Measurements from ENCODE around the gene BCL2L2. TPM values are rescaled to one million over a fixed set of nuclear protein-coding genes. Genes with fewer than 3 reads are reported as not detected.

The BCL2L2 gene
- total RNA-seq, 1 experiment from 2014 or later, result 25.9 TPM

GRCh38 chr14:23299211-23299957 is 7.2 kb upstream of the BCL2L2 start:
- no peak for DNase-seq (ENCODE audit: extremely low read depth, low read depth)

GRCh38 chr14:23299986-23300686 is 6.5 kb upstream of the BCL2L2 start:
- DNase-seq (ENCODE audit: extremely low read depth, low read depth), result no peak

GRCh38 chr14:23300687-23301223 is 5.9 kb upstream of the BCL2L2 start:
- no peak for DNase-seq (ENCODE audit: extremely low read depth, low read depth)

- peak; percentile 97 for DNase-seq (ENCODE audit: extremely low read depth, low read depth)
These were observed 5.2 kb upstream of the BCL2L2 start for GRCh38 chr14:23301288-23301968.

GRCh38 chr14:23301969-23302289 is 4.7 kb upstream of the BCL2L2 start:
- DNase-seq (ENCODE audit: extremely low read depth, low read depth), result no peak

GRCh38 chr14:23302290-23303225 is 4.1 kb upstream of the BCL2L2 start, which contains the start of gene PPP1R3E:
Gene PPP1R3E (minus strand): TSS chr14:23302859. CDS start chr14:23302576, 283 bp downstream.
- DNase-seq (ENCODE audit: extremely low read depth, low read depth), result no peak

- DNase-seq (ENCODE audit: extremely low read depth, low read depth), result no peak
These were observed 505 bp downstream of the BCL2L2 start for GRCh38 chr14:23307146-23307530.

- DNase-seq (ENCODE audit: extremely low read depth, low read depth), result no peak
These were observed 1.3 kb downstream of the BCL2L2 start for GRCh38 chr14:23307687-23308644.

- no peak for DNase-seq (ENCODE audit: extremely low read depth, low read depth)
These were observed 2.2 kb downstream of the BCL2L2 start for GRCh38 chr14:23308721-23309445.

GRCh38 chr14:23310546-23310945 is 3.9 kb downstream of the BCL2L2 start:
- DNase-seq (ENCODE audit: extremely low read depth, low read depth), result no peak

GRCh38 chr14:23316300-23316699 is 9.7 kb downstream of the BCL2L2 start:
- no peak for DNase-seq (ENCODE audit: extremely low read depth, low read depth)

GRCh38 chr14:23319746-23320583 is 13.3 kb downstream of the BCL2L2 start:
- DNase-seq (ENCODE audit: extremely low read depth, low read depth), result no peak

- DNase-seq (ENCODE audit: extremely low read depth, low read depth), result peak; percentile 100
These were observed 14.2 kb downstream of the BCL2L2 start, which contains the start of gene PABPN1 for GRCh38 chr14:23320584-23321571. Gene PABPN1 (plus strand): TSS chr14:23321457. CDS start chr14:23321470, 13 bp downstream.

- no peak for DNase-seq (ENCODE audit: extremely low read depth, low read depth)
These were observed 15.2 kb downstream of the BCL2L2 start for GRCh38 chr14:23321572-23322547.
